Activated CD4-positive, alpha-beta memory T cell treated with anti-CD3 and anti-CD28 coated beads, Interleukin-2, amount 10 ng/mL, durations not matched to agents 7 days and 5 days (primary cell): Measurements from ENCODE around the gene PSMD1. TPM values are rescaled to one million over a fixed set of nuclear protein-coding genes. Genes with fewer than 3 reads are reported as not detected.
A peak's percentile ranks its signal among the peaks of the same experiment; 100 is the strongest.
"Not testable (repeated sequence)": the region's sequence is repeated elsewhere in the genome, so short reads cannot be mapped to it uniquely, and the experiment has no call there.

Experiments
- CTCF ChIA-PET: fragments of 350-600 bp; sonication (Branson Sonifier 250); formaldehyde crosslinking; loops from one replicate; lab custom pipeline; 2021; ENCODE audit warnings: antibody characterized with exemption, inconsistent platforms; lab: Charles Lee
- POLR2A ChIA-PET: fragments of 350-600 bp; sonication (Branson Sonifier 250); formaldehyde crosslinking; loops from one replicate; lab custom pipeline; 2021; ENCODE audit warnings: antibody characterized with exemption; lab: Charles Lee
- DNase-seq: peaks from one replicate; pipeline ENCODE4 v3.0.0-alpha.2; 2020
- H3K27ac Mint-ChIP-seq: one replicate; pipeline ENCODE4 v1.8.0; 2021; ENCODE audit warnings: mild to moderate bottlenecking, mixed read lengths
- H3K27me3 Mint-ChIP-seq: one replicate; pipeline ENCODE4 v1.8.0; 2021; ENCODE audit warnings: mixed read lengths
- H3K36me3 Mint-ChIP-seq: one replicate; pipeline ENCODE4 v1.8.0; 2021; ENCODE audit warnings: low read depth, mixed read lengths
- H3K4me1 Mint-ChIP-seq: one replicate; pipeline ENCODE4 v1.8.0; 2021; ENCODE audit warnings: mixed read lengths
- H3K4me3 Mint-ChIP-seq: one replicate; pipeline ENCODE4 v1.8.0; 2021; ENCODE audit warnings: mild to moderate bottlenecking, mixed read lengths
- H3K9me3 Mint-ChIP-seq: one replicate; pipeline ENCODE4 v1.8.0; 2021; ENCODE audit warnings: mixed read lengths
- total RNA-seq, 2 experiments: library from RNA; stranded (reverse); gene quantifications; one replicate each; pipeline ENCODE4 v1.2.3, GENCODE V29; 2021

The PSMD1 gene
- total RNA-seq, 2 experiments from 2014 or later: 79.3 to 80.0 TPM

- no peak for DNase-seq
- no peak overlapping the region for H3K4me3 Mint-ChIP-seq
- peaks cover 25% of the 10 kb centered on the region for H3K27me3 Mint-ChIP-seq
Measured at GRCh38 chr2:231189571-231190495, 133.2 kb downstream of the PSMD1 start.

GRCh38 chr2:231190531-231191197 is 134.0 kb downstream of the PSMD1 start:
- ChIA-PET POLR2A (no interaction called here), CTCF (no interaction called here)
- Mint-ChIP-seq H3K4me3 (no peak overlapping the region), H3K9me3 (no peaks in the 10 kb centered on the region), H3K27ac (no peak overlapping the region), H3K36me3 (no peaks in the 10 kb centered on the region), H3K27me3 (peaks cover 28% of the 10 kb centered on the region), H3K4me1 (no peaks in the 10 kb centered on the region)
- no peak for DNase-seq

More at GRCh38 chr2:231189571-231190495, 133.2 kb downstream of the PSMD1 start:
- ChIA-PET CTCF (no interaction called here), POLR2A (no interaction called here)
- Mint-ChIP-seq H3K27ac (no peak overlapping the region), H3K4me1 (no peaks in the 10 kb centered on the region), H3K36me3 (no peaks in the 10 kb centered on the region), H3K9me3 (no peaks in the 10 kb centered on the region)

- ChIA-PET POLR2A (no interaction called here), CTCF (no interaction called here)
- Mint-ChIP-seq H3K4me1 (no peaks in the 10 kb centered on the region), H3K27ac (no peak overlapping the region), H3K36me3 (no peaks in the 10 kb centered on the region), H3K9me3 (no peaks in the 10 kb centered on the region), H3K4me3 (no peak overlapping the region), H3K27me3 (peaks cover 30% of the 10 kb centered on the region)
- no peak for DNase-seq
Measured at GRCh38 chr2:231191896-231192872, 135.5 kb downstream of the PSMD1 start.

GRCh38 chr2:231193216-231193615 is 136.5 kb downstream of the PSMD1 start:
- Mint-ChIP-seq H3K4me3 (no peak overlapping the region), H3K27me3 (peaks cover 30% of the 10 kb centered on the region), H3K36me3 (no peaks in the 10 kb centered on the region), H3K27ac (no peak overlapping the region), H3K4me1 (peaks cover 7% of the 10 kb centered on the region), H3K9me3 (no peaks in the 10 kb centered on the region)
- POLR2A ChIA-PET: no interaction called here
- DNase-seq: no peak
- CTCF ChIA-PET: no interaction called here

GRCh38 chr2:231196592-231196991 is 139.9 kb downstream of the PSMD1 start:
- no peaks in the 10 kb centered on the region for H3K9me3 Mint-ChIP-seq
- peak overlapping the region; percentile 2 for H3K4me3 Mint-ChIP-seq
- H3K36me3 Mint-ChIP-seq: no peaks in the 10 kb centered on the region
- no peak overlapping the region for H3K27ac Mint-ChIP-seq
- CTCF ChIA-PET: interaction anchor here (1.4 kb wide), 1 partner anchor 92 kb away, joined by 5 read pairs; no protein-coding TSS in a partner anchor
- peaks cover 12% of the 10 kb centered on the region for H3K4me1 Mint-ChIP-seq
- peaks cover 37% of the 10 kb centered on the region for H3K27me3 Mint-ChIP-seq
- DNase-seq: no peak
- POLR2A ChIA-PET: interaction anchor here (0.8 kb wide), 1 partner anchor 246 kb away, joined by 3 read pairs; no protein-coding TSS in a partner anchor

- CTCF ChIA-PET, DNase-seq, H3K27ac Mint-ChIP-seq, H3K9me3 Mint-ChIP-seq, H3K36me3 Mint-ChIP-seq: not testable (repeated sequence)
- peak overlapping the region; percentile 88 for H3K4me3 Mint-ChIP-seq
- peaks cover 36% of the 10 kb centered on the region for H3K27me3 Mint-ChIP-seq
- POLR2A ChIA-PET: interaction anchor here (0.8 kb wide), 1 partner anchor 245 kb away, joined by 3 read pairs; no protein-coding TSS in a partner anchor
- H3K4me1 Mint-ChIP-seq: peaks cover 12% of the 10 kb centered on the region
Measured at GRCh38 chr2:231197196-231197595, 140.5 kb downstream of the PSMD1 start.

GRCh38 chr2:231197706-231198290 is 141.1 kb downstream of the PSMD1 start:
- H3K4me1 Mint-ChIP-seq: peaks cover 12% of the 10 kb centered on the region
- ChIA-PET CTCF (interaction anchor here (0.5 kb wide), 1 partner anchor 1717 kb away, joined by 4 read pairs; no protein-coding TSS in a partner anchor), POLR2A (no interaction called here)
- DNase-seq: no peak
- peak overlapping the region; percentile 88 for H3K4me3 Mint-ChIP-seq
- H3K36me3 Mint-ChIP-seq: no peaks in the 10 kb centered on the region
- H3K27me3 Mint-ChIP-seq: peaks cover 30% of the 10 kb centered on the region
- peak overlapping the region; percentile 16 for H3K27ac Mint-ChIP-seq
- H3K9me3 Mint-ChIP-seq: no peaks in the 10 kb centered on the region

GRCh38 chr2:231198291-231199173 is 141.9 kb downstream of the PSMD1 start, which contains the start of gene ARMC9:
ARMC9 (plus strand) TSS chr2:231198631; CDS start chr2:231206239, 7,608 bp downstream.
- H3K27ac Mint-ChIP-seq: peak within 1 kb of the TSS; percentile 16
- peak; percentile 78 for DNase-seq
- peaks cover 30% of the 10 kb centered on the region for H3K27me3 Mint-ChIP-seq
- H3K36me3 Mint-ChIP-seq: no peaks in the 10 kb centered on the region
- POLR2A ChIA-PET: no interaction called here
- H3K4me1 Mint-ChIP-seq: peaks cover 12% of the 10 kb centered on the region
- no peaks in the 10 kb centered on the region for H3K9me3 Mint-ChIP-seq
- CTCF ChIA-PET: no interaction called here
- peak within 1 kb of the TSS; percentile 88 for H3K4me3 Mint-ChIP-seq

- Mint-ChIP-seq H3K27me3 (peaks cover 27% of the 10 kb centered on the region), H3K27ac (no peak overlapping the region), H3K4me1 (peaks cover 12% of the 10 kb centered on the region), H3K36me3 (no peaks in the 10 kb centered on the region), H3K9me3 (no peaks in the 10 kb centered on the region), H3K4me3 (peak overlapping the region; percentile 88)
- ChIA-PET POLR2A (no interaction called here), CTCF (no interaction called here)
- DNase-seq: no peak
Measured at GRCh38 chr2:231199219-231199618, 142.6 kb downstream of the PSMD1 start.

GRCh38 chr2:231200805-231201474 is 144.3 kb downstream of the PSMD1 start:
- CTCF ChIA-PET: interaction anchor here (0.8 kb wide), 1 partner anchor 13 kb away, joined by 3 read pairs; no protein-coding TSS in a partner anchor

GRCh38 chr2:231201475-231201814 is 144.8 kb downstream of the PSMD1 start:
- no peak for DNase-seq
- Mint-ChIP-seq H3K9me3 (no peaks in the 10 kb centered on the region), H3K27me3 (peaks cover 19% of the 10 kb centered on the region), H3K4me1 (peaks cover 12% of the 10 kb centered on the region), H3K36me3 (no peaks in the 10 kb centered on the region), H3K4me3 (no peak overlapping the region), H3K27ac (no peak overlapping the region)
- ChIA-PET CTCF (interaction anchor here (0.8 kb wide), 1 partner anchor 14 kb away, joined by 3 read pairs; no protein-coding TSS in a partner anchor), POLR2A (interaction anchor here (0.6 kb wide), 1 partner anchor 243 kb away, joined by 3 read pairs; no protein-coding TSS in a partner anchor)

More at GRCh38 chr2:231200805-231201474, 144.3 kb downstream of the PSMD1 start:
- POLR2A ChIA-PET: no interaction called here
- Mint-ChIP-seq H3K4me1 (peaks cover 12% of the 10 kb centered on the region), H3K27ac (no peak overlapping the region), H3K27me3 (peaks cover 21% of the 10 kb centered on the region), H3K9me3 (no peaks in the 10 kb centered on the region), H3K36me3 (no peaks in the 10 kb centered on the region), H3K4me3 (no peak overlapping the region)
- DNase-seq: no peak
